Stimulated activated naive CD4-positive, alpha-beta T cell (primary cell): ENCODE results near the gene GINS2.

ENCODE experiments used
- DNase-seq, 6 experiments: peaks; one replicate each; lab custom pipeline; 2025; lab: John Stamatoyannopoulos, UW

The GINS2 gene

DNA sequence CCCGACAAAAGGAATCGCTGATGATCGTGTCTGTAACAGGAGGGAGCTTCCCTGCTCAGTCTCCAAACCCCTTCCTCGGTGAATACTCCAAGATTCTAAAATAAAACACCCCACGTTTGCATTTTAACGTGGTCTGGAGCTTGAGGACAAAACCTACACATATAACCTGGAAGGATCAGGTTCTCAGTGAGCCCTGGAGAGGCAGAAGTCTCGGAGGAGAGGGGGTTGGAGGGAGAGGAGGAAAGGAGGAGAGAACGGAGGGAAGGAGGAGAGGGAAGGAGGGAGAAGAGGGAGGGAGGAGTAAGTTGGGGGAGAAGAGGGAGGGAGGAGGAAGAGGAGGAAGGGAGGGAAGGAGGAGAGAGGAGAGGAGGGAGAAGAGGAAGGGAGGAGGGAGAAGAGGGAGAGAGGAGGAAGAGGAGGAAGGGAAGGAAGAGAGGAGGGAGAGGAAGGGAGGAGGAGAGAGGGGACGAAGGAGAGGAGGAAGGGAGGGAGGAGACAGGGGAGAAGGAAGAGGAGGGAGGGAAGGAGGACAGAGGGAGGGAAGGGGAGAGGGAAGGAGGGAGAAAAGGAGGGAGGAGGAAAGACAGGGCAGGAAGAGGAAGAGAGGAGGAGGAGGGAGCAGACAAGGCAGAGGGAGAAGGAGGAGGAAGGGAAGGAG lies 27.4 kb upstream of the GINS2 start:
- no peak for DNase-seq

DNA sequence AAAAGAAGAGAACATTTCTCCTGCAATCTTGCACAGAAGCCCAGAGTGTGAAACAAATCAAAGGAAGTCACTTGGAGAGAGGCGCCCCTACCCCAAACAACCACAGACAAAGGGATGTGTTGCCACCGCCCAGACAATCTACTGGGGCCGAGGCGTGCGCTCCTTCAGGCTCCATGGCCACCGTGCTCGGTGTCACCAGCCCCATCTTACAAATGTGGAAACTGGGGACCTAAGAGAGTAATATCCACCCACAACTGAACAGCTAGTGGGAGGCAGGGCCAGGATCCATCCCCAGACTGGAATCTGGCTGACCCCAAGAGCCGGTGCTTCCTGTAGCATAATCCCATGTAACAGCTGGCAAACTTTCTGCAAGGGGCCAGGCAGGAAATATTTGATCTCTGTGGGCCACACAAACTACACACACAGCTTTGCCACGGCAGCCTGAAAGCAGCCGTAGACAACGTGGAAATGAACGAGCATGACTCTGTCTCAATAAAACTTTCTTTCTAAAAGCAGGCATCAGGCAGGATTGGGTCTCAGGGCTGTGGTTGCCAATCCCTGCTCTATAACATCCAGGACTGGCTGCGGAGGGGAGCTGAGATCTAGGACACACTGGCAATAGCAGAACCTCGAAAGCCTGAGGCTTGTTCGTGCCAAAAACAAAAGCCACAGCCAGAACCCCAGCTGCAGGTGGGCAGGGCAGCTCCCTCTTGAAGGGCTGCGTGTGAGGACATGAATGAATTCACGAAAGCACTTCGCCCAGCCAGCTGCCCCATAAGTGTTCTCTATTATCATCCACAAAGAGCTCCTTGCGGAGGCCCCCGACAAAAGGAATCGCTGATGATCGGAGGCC lies 26.6 kb upstream of the GINS2 start:
- no peak for DNase-seq

DNA sequence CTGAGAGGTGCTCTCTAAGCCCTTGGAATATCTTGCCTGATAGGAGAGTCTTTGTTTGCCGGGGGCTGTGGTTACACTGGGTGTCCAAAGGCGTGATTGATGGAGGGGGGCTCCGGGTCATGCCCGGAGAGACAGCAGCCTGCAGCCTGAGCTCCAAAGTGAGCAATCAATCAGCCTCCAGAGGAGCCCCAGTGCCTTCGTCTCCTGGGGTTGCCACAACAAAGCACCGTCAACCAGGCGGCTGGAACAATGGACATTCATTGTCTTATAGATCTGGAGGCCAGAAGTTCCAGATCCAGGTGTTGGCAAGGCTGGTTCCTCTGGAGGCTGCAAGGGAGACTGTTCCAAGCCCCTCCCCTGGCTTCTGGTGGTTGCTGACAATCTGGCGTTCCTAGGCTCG lies 24.0 kb upstream of the GINS2 start:
- no peak for DNase-seq

DNA sequence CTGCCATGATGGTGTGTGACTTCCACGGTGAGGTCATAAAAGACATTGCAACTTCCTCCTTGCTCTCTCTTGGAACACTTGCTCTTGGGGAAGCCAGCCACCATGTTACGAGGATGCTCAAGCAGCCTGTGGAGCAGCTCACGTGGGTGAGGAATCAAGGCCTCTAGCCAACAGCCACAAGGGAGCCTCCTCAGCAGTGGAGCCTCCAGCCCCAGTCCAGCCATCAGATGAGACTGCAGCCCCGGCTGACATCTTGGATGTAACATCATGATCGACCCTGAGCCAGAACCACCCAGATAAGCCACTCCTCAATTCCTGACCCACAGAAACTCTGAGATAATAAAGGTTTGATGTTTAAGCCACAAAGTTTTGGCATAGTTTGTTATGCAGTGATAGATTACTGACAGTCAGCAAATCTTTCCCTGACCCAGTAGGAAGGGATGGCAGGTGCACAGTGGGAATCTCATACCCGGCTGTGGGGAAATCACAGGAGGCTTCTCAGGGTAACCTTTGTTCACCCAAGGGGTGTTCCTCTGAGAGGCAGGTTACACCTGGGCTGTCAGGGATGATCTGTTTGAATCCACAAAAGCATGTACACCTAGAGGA lies 23.3 kb upstream of the GINS2 start:
- no peak for DNase-seq

DNA sequence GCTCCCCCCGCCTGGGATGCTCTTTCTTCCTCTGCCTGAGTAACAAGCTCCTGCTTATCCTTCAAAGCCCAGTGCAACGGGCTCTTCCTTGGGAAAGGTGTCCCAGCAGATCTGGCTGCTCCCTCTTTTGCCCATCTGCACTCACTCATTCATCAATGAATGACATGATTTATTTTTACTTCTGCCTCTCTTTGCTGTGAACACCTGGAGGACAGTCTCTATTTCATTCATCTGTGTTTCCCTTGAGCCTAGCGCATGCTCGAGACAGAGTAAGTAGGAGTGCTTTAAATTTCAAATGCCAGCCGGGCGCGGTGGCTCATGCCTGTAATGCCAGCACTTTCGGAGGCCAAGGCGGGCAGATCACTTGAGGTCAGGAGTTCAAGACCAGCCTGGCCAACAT lies 22.0 kb upstream of the GINS2 start:
- DNase-seq, result no peak

DNA sequence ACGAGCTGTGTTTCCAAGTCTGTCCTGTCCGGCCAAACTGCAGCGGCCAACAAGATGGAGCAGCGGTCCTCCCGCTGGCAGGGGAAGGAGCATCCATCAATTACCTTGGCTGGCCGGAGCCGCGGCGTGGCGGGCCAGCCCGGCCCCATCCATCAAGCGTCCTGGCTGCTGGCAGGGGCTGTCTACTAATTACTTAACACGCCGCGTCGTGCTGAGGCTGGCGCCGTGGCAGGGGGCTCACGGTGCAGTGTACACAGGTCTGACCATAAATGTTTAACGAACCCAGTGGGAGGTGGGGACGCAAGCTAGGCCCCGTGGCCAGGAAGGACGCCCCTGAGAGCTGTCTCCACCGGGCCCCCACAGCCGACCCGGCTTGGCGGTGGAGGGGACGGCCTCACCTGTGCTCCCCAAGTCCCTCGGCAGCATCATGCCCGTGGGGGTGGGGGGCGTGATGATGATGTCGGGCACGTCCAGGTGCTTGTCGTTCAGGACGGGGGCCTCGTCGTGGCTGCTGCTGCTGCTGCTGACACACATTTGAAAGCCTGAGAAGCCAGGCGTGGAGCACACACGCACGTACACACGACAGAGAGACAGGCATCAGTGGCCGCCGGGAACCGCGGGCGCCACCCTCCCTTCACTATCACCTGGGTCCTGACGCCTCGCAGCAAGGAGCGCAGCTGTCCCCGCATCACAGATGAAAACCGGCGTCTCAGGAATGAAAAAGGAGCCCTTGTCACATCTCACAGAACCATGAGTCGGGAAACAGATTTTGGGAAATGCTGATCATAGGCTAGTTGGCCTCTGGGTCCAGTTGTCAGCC lies 21.2 kb upstream of the GINS2 start:
- no peak for DNase-seq

DNA sequence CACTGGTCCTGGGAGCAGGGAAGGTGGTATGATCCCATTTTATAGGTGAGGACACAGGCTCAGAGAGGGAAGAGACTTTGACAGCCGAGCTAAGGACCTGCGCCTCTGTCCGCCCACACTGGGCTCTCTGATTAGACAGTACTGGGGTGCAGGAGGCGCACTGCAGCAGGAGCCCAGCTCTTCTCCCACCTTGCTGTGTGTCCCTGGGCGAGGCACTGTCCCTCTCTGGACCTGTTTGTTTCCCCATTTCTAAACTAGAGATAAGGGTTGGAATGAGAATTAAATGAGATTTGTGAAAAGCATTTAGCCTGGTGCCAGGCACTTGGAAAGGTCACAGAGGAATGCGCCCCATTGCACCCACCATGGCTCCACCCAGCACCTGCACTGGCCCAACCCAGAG lies 19.6 kb upstream of the GINS2 start:
- DNase-seq, result no peak

DNA sequence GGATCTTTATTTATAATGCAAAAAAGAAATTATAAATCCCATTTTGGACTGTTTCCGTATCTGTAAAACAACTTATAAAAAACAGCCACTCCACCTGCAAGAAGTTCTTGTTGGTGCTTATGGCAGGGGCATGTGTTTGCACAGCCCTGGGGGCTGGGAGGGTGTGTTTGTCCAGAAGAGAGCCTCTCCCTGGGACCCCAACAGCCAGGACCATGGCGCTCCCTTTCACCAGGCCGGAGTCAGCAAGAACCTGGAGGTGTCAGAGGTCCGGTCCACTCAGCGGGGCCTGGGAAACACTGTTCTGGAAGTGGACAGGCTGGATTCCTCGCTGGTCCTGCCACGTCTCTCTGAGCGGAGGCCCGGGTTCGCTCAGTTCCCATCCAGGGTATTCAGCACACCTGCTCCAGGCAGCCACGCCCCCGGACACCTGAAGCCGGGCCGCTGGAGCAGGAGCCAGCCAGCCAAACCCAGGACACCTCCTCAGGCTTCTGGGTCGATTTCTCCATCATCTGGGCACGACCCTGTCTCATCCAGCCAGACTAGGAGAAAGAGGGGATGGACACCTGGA lies 18.9 kb upstream of the GINS2 start:
- DNase-seq, result no peak

DNA sequence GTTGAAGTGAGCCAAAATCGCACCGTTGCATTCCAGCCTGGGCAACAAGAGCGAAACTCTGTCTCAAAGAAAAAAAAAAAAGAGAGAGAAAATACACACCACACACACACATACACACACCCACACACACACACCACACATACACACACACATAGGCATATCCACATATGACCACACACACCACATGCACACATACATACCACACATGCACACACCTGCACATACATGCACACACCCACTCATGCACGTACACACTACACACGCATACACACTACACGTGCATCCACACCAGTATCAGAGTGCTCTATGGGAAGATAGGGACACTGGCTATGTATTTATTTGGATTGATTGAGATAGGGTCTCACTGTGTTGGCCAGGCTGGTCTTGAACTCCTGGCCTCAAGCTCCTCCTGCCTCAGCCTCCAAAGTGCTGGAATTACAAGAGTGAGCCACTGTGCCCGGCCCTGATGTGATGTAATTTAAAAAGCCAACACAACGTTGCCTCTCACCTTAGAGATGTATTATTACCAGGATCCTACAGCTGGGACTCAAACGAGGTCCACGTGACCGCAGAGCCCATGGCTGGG lies 17.8 kb upstream of the GINS2 start:
- no peak for DNase-seq

DNA sequence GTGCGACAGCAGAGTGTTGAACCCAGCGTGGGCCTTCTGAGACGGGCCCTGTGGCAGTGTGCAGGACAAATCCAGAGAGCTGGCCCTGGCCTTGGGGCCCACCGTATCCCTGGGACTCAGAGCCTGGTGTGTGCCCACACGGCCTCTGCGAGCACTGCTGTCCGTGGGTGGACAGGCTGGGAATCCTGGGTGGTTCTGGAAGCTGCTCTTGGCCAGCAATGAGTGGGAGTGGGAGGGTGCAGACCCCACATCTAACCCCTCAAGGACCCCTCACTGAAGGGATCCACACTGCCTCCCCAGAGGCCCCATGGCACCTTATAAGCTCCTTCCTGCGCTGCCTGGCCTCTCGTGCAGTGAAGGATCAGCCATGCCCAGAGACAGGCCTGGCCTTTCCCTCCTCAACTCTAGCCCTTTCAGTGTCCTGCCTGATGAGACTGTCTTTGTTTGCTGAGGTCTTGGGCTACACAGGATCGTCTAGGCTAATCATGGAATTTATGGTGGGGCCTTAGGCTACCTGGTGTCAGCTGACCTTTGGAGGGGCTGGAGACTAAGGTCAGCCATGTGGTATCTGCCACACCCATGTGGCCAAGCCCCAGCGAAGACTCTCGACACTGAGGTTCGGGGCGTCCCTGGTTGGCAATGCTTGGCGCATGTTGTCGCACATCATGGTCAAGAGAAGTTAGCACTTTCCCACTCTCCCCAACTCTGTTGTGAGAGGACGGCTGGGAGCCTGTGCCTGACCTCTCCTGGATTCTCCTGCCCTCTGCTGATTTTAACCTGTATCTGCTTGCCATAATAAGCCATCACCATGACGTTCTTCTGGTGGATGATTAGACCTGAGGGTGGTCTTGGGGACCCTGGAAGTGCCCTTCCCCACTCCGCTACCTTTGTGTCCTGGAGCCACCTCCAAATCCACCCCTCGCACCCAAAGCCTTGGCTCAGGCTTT lies 16.4 kb upstream of the GINS2 start:
- no peak for DNase-seq

DNA sequence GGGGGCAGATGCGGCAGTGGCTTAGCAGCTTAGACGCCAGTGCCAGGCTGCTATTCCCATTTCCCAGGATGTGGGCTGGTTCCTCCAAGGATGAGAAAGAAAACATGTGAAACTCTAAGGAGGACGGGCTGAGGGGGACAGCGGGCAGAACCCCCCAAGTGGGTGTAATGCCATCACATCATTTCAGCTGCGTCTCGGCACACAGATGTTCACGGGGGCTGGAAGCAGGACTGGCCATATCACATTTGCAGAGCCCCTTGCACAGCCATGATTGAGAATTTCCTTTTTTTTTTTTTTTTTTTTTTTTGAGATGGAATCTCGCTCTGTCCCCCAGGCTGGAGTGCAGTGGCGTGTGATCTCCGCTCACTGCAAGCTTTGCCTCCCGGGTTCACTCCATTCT lies 15.3 kb upstream of the GINS2 start:
- DNase-seq, result no peak

DNA sequence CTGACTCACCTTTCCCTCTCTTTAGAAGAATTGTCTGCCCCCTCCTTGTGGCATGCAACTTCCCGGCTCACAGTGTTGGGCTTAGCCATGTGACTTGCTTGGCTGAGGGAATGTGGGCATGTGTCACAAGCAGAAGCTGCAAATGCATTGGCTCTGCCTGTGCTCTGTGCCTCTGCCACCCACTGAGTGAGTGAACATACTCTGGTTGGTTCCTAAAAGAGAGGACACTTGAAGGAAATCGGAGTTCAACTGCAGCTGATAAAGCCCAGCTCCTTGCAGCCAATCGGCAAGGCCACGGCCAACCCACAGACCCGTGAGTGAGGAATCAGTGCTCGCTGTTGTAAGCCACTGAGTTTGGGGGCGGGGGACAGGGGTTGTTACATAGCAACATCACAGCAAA lies 10.9 kb upstream of the GINS2 start:
- DNase-seq, result no peak

DNA sequence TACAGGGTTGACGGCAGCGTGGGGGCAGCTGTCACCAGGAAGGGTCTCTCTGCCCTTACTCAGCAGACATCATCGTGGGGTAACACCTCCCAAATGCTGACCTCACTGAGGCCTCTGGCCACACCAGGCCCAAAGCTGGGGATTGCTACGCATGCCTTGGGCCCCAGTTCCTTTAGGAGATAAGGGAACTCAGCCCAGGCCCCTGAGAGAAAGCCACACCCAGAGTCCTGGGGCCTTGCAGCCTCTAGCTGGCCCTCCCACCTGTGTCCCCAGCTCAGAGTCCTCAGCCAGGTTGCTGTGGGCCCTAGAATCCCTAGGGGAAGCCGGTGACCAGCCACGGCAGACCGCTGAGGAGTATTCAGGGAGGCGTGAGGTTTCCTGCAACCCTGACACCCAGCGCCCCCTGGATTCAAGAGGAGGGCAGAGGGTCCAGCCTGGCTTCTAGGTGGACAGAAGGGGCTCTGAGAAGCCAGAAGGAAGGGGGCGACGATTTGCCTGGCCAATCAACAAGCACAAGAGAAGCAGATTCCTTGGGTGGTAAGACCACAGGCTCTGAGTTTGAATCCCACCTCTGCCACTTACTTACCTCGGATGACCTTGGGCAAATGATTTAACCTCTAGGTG lies 10.3 kb upstream of the GINS2 start:
- no peak for DNase-seq

DNA sequence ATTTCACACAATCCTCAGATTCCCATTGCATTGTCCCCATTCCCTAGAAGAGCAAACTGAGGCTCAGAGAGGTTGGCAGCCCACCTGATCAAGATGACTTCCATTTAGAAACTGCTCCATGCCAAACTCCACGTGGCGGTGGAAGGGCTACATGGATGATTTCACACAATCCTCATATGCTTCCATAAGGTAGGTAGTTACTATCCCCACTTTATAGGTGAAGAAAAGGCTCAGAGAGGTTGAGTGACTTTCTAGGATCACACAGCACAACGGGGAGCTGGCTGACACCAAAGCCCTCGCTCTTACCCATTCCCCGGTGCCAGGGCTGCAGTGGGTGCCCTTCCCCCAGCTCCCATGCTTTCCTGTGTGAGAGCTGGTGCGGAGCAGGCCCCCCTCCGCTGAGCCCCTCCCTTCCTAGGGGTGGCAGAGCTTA lies 9.7 kb upstream of the GINS2 start:
- no peak for DNase-seq

DNA sequence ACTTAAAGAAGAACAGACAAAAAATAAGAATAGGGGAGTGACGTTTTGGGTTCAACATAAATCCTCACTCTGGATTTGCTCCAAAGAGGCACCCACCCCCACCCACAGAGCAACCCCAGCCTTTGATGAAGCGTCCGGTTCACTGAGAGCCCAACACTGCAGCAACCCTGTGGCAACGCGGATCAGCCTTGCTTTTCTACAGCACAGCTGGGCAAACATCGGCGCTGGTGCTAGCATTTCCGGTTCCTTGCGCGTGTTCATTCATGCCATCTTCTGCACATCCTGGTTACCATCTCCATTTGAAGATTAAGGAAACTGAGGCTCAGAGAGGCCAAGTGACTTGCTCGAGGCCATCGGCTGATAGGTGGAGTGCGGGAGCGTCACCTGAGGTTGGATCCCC lies 8.7 kb upstream of the GINS2 start:
- no peak for DNase-seq

DNA sequence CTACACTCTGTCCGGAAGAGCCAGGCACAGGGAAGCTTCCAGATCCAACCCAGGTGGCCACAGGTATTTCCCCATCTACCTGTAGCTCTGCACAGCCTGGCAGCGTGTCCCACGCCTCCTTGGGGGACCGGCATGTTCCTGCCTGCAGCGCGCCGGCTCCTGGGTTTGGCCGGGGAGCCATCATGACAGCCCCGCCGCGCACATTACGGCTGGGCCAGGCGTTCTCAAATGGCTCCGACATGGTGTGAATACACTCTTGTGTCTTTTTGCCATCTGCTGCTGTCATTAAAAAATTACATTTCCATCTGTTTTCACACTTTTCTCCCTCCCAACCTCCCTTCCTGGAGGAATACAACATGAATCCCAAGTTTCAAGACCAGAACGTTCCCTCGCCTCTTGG lies 8.0 kb upstream of the GINS2 start:
- DNase-seq, result no peak

DNA sequence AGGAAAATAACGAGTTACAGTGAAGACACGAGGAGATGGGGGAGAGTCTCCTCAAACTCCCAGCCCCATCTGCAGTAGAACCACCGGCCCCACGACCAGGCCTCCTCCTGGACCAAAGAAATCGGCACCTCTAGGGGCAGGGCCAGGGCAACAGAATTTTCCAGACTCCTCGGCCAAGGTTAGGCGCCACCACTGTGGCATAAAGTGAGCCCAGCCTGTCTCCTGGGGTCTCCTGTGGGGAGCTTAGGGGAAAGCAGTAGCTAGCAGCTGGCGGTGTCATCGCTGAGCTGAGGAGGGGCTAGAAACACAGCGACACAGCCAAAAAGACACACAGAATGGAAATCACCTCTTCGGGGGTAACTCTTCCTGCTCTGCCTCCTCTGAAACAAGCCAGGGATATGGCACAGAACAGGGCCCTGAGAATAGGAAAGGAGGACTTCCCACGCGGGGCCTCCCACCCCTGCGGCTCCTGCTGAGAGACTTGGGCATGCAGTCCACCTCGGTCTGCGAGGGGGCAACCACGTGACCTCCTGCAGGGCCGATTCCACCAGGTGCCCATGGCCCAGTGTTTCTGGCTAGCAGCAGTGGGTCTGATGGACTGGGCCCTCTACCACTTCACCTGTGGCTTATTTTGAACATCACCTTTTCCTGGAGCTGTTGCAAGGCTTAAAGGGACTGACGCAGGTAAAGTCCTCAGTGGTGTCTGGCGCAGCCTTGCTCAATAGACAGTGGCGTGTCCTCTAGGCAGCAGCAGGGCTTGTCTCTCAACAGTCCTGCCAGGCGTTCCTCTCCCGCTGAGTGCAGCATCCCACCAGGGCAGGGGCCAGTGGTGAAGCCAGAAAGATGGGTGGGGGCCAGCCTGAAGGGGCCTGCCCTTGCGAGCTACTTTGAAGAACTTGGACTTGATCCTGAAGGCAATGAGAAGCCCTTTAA lies 6.7 kb upstream of the GINS2 start:
- DNase-seq, result no peak

DNA sequence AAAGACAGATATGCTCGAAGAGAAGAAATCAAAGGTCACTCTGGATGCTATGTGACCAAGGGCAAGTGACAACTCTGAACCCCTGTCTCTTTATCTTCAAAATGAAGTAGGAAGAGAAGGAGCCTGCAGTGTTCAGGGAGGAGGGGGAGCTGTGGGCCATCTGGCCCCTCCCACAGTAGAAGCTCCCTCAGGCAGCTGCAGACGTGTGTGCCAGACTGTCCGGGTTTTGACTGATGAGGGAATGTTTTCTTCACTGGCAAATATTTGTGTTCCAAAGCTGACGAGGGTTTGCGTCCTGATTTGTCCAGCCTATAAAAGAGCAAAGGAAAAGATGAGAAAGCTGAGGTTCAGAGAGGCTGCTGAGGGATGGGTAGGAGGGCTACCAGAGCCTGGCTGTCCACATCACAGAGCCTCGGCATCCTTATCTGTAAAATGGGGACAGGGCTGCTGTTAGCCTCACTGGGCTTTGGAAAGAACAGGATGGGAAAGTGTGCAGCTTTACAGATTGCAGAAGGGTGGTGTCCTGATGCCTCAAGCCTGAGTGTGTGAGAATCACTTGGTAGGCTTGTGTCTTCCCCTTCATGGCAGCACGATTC lies 1.8 kb upstream of the GINS2 start:
- DNase-seq, result no peak

DNA sequence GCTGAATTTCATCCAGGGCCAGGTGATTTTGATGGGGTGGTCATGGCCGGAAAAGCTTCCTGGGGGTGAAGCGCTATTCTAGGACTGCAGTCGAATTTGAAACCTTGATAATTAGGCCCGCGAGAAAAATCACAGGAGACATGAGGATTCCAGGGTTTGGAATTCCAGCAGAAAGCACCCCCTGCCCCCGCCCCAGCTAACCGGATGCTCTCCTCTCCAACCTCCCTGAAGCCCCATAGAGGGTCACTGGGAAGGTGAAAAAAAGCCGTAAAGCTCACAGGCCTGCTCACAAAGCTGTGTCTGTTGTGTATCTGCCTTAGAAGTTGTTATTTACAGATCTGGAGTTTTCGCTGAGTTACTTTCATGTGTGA lies 1.2 kb upstream of the GINS2 start:
- no peak for DNase-seq
